ENCODE results near the gene LILRB5. TPM values are rescaled to one million over a fixed set of nuclear protein-coding genes. Genes with fewer than 3 reads are reported as not detected.
"Not testable (repeated sequence)": the region's sequence is repeated elsewhere in the genome, so short reads cannot be mapped to it uniquely, and the experiment has no call there.

LILRB5 gene
- total and polyA plus RNA-seq, 2 donors, result 4.2 to 5.6 TPM

DNA sequence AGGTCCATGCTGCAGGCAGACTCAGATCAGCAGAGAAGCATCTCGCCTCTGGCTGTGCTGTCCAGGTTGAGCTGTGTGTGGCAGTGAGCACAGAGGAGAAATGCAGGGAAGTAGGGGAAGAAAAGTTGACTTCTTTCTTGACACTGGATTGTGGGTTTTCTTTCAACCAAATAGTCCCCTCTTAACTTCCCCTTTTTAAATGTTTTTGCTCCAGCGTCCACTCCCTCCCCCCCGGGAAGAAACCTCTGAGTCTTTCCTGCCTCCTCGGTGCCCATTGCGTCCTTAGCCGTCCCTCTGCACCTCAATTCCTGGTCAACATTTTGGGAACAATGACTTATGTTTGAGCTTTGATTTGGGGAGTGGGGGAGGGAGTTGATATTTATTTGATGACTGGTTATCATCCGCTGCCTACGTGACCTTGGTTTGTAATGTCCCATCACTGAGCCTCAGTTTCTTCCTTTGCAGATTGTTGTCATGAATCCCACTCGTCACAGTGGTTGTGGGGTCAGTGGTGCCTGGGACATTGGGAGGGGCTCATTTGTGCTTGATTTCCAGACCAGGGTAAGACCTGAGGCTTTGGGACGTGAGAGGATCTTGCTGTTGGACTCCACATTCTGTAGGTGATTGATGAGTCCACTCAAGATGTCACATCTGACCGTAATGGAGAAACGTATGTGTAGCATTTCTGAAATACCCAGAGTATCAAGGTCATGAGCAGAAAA lies 24.1 kb upstream of the LILRB5 start, which contains the start of gene LILRB2:
TSS of gene LILRB2 (minus strand) at position 104 of the 722 bp plus-strand sequence. CDS start 614 bp downstream, outside the sequence.
- Histone ChIP-seq H3K4me3 (ENCODE audit: low read depth, low read length) (no peak within 1 kb of the TSS), H3K27ac (ENCODE audit: low read depth) (no peak within 1 kb of the TSS)

DNA sequence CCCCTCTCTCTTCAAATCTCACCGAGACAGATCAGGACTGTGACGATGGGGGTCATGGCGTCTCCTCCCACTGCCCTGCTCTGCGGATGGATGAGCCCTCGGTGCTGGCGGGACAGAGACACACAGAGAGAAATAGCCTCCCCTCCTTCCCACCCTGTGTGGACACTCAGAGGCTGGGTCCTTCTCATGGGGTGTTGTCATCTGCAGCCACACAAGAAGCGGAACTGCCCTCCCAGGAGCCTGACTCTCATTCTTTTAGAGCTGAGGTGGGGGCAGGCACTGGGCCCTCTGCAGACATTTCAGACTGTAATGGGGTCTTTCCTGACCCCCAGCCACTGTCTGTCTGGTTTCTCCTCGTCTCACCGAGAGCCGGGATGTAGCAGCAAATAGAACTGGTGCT lies 23.4 kb upstream of the LILRB5 start:
- H3K36me3 ChIP-seq (ENCODE audit: insufficient read depth); H3K4me3 ChIP-seq (ENCODE audit: low read depth, low read length); DNase-seq (ENCODE audit: extremely low spot score); H3K4me1 ChIP-seq (ENCODE audit: insufficient read depth); H3K27ac ChIP-seq (ENCODE audit: low read depth): not testable (repeated sequence)
- 62% methylated on average over 10 of the region's 10 CpGs for WGBS

More for the DNA sequence above, 24.1 kb upstream of the LILRB5 start, which contains the start of gene LILRB2:
- WGBS, result 72% methylated on average over 12 of the region's 12 CpGs
- Histone ChIP-seq H3K4me1 (ENCODE audit: insufficient read depth) (no peaks in the 10 kb centered on the region), H3K36me3 (ENCODE audit: insufficient read depth) (no peaks in the 10 kb centered on the region)
- DNase-seq (ENCODE audit: extremely low spot score), result no peak

DNA sequence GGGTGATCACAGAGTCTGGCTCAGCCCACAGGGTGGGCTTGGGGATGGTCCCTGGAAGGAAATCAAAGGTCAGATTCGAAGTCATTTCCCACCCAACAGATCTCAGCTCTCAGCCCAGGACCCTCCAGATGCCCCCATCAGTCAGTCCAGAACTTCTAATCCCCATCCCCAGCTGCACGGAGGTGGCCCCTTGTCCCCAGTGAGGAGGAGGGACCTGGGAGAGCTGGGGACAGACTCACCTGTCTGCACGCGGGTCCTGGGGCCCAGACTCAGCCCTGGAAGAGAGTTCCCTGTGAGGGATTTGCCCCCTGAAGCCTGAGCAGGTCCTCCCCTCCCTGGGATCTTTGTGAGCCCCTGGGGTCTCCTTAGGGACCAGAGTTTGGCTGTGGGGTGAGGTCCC lies 23.0 kb upstream of the LILRB5 start:
- not testable (repeated sequence) for H3K4me3 ChIP-seq (ENCODE audit: low read depth, low read length); H3K36me3 ChIP-seq (ENCODE audit: insufficient read depth); H3K27ac ChIP-seq (ENCODE audit: low read depth); H3K4me1 ChIP-seq (ENCODE audit: insufficient read depth); DNase-seq (ENCODE audit: extremely low spot score)
- 28% methylated on average over 4 of the region's 4 CpGs for WGBS

DNA sequence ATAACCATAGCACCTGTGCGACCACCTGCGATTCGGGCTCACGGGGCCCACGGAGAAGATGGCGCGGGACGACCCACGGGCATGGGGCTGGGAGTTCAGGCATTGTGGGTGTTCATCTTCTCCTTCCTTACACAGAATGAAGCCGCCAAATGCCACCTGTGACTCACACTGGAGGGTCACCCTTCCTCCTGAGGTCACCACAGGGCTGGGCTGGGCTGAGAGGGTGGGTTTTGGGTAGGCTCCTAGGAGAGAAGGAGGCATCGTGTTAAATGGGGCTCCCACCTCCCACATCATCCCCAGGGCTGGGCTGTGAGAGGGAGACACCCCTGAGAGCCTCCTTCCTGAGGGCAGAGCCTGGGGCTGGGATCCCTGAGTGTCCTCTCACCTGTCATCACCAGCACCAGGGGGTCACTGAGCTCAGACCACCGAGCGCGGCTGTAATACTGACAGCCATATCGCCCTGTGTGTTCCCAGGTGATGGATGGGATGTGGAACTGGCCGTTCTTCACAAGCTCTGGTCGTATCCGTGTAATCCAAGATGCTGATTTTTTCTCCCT lies 22.4 kb upstream of the LILRB5 start:
- Histone ChIP-seq H3K4me1 (ENCODE audit: insufficient read depth) (no peaks in the 10 kb centered on the region), H3K4me3 (ENCODE audit: low read depth, low read length) (no peak overlapping the region), H3K36me3 (ENCODE audit: insufficient read depth) (no peaks in the 10 kb centered on the region), H3K27ac (ENCODE audit: low read depth) (no peak overlapping the region)
- 85% methylated on average over 18 of the region's 18 CpGs for WGBS
- no peak for DNase-seq (ENCODE audit: extremely low spot score)

DNA sequence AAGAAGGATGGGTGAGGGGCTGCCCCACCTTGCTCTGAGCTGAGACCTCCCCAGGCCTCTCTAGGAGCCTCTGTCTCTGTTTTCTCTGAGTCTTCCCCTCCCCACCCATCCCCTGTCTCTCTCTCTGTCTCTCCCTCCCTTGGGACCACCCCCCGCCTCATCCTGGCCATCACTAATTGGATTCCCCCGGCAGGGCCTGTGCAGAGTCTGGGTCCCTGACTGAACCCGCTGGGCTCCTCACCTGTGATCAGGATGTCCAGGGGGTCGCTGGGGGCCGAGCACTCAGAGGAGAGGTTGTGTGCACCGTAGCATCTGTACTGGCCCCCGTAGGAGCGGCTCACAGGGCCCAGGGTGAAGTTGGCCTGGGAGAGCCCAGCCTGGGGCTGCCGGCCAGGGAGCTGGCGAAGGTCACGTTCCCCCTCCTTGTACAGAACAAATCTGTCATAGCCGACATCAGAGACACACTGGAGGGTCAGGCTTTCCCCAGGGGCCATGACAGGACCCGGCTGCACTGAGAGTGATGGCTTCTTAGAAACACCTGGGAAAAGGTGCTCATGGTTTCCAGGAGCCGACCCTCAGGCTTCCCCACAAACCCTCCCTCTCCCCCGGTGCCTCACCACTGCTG lies 21.6 kb upstream of the LILRB5 start:
- H3K27ac ChIP-seq (ENCODE audit: low read depth); DNase-seq (ENCODE audit: extremely low spot score); H3K4me3 ChIP-seq (ENCODE audit: low read depth, low read length); H3K36me3 ChIP-seq (ENCODE audit: insufficient read depth); H3K4me1 ChIP-seq (ENCODE audit: insufficient read depth): not testable (repeated sequence)
- WGBS, result 73% methylated on average over 15 of the region's 15 CpGs

DNA sequence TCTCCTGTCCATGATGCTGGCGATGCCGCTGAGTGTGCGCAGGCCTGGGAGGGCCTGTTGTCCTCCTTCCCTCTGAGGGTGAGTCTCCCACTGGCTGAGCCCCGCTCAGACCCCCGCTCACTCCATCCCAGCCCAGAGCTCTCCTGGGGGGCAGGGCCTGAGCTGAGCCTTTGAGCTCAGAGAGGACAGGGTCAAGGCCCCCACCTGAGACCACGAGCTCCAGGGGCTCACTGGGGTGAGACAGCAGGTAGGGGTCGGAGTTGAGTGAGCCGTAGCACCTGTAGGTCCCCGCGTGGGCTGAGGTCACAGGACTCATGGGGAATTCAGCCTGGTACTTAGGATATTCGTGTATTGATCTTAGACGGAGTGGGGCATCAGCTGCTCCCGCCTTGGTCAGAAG lies 21.0 kb upstream of the LILRB5 start:
- H3K4me3 ChIP-seq (ENCODE audit: low read depth, low read length); DNase-seq (ENCODE audit: extremely low spot score); H3K4me1 ChIP-seq (ENCODE audit: insufficient read depth); H3K27ac ChIP-seq (ENCODE audit: low read depth); H3K36me3 ChIP-seq (ENCODE audit: insufficient read depth): not testable (repeated sequence)
- 83% methylated on average over 13 of the region's 13 CpGs for WGBS

DNA sequence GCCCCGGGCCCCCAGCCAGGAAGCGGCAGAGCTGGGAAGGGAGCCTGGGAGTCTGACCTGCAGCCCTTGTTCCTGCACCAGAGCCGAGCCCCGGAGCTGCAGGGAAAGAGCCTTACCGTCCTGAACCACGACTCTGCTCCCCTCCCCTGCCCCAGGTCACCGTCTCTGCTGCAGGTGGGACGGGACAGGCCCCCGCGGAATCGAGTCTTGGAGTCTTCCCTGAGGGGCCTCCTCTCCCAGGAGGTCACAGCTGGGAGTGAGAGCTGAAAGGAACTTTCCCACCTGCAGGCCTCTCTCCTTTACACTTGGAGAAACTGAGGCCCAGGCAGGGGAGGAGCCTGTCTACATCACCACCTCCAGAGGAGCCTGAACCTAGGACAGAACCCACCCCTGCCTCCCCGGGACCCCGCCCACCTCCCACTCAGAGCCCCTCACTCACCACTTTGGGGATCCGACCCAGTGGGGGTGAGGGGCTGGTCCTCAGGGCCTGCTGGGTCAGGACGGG lies 20.1 kb upstream of the LILRB5 start:
- H3K4me3 ChIP-seq (ENCODE audit: low read depth, low read length); DNase-seq (ENCODE audit: extremely low spot score); H3K4me1 ChIP-seq (ENCODE audit: insufficient read depth); H3K36me3 ChIP-seq (ENCODE audit: insufficient read depth); H3K27ac ChIP-seq (ENCODE audit: low read depth): not testable (repeated sequence)
- 67% methylated on average over 14 of the region's 15 CpGs for WGBS

DNA sequence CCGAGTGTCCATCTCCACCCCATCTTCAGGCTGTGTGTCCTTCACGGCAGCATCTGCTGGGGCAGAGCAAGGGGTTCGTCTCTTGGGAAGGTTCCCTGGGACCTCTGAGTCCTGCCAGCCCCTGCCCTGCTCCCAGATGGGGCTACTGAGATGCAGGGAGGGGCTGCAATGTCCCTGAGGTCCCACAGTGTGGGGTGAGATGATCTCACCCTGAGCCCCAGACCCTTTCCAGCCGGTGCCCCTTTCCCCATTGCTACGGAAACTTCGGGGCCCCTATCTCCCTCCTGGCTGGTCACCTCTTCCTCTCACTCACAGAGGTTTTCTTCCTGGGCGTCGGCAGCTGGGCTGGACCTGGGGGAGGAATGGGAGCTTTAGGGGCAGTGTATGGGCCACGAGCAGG lies 18.9 kb upstream of the LILRB5 start:
- 53% methylated on average over 9 of the region's 9 CpGs for WGBS
- no peak overlapping the region for H3K4me3 ChIP-seq (ENCODE audit: low read depth, low read length)
- no peak overlapping the region for H3K27ac ChIP-seq (ENCODE audit: low read depth)
- H3K4me1 ChIP-seq (ENCODE audit: insufficient read depth), result no peaks in the 10 kb centered on the region
- DNase-seq (ENCODE audit: extremely low spot score), result no peak
- no peaks in the 10 kb centered on the region for H3K36me3 ChIP-seq (ENCODE audit: insufficient read depth)

DNA sequence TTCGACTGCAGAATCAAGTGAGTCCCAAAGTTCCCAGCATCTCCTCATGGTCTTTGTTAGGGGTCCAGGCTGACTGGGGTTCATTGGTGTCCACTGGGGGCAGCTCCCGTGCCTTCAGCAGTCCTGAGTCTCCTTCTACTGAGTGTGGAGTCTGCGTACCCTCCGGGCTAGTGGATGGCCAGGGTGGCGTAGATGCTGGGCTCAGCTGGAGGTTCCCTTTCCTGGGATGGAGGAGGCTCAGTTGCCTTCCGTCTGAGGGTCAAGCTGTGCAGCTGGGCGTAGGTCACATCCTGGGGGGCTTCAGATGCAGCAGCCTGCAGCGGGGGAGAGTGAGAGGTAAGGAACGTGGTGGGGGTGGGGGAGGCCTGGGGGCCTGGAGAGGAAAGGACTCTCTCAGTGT lies 17.4 kb upstream of the LILRB5 start:
- H3K4me3 ChIP-seq (ENCODE audit: low read depth, low read length); H3K27ac ChIP-seq (ENCODE audit: low read depth); H3K36me3 ChIP-seq (ENCODE audit: insufficient read depth); H3K4me1 ChIP-seq (ENCODE audit: insufficient read depth); DNase-seq (ENCODE audit: extremely low spot score): not testable (repeated sequence)
- 64% methylated on average over 9 of the region's 9 CpGs for WGBS

DNA sequence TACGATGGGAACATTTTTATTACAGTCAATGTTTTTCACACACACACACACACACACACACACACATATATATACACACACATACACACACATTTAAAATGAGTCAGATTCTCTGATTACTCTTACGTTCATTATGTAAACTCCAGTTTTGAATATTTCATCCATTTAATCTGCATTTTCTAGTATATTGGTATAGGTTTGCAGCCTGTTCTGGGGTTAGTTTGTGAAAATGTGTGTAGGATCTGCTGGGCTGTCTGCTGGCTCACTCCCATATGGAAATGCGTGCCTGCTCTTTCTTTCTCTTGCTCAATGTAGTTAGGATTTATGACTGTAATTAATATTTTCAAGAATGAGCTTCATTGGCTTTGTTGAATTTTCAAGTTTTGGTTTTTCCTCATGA lies 16.7 kb upstream of the LILRB5 start:
- Histone ChIP-seq H3K4me3 (ENCODE audit: low read depth, low read length) (no peak overlapping the region), H3K4me1 (ENCODE audit: insufficient read depth) (no peaks in the 10 kb centered on the region), H3K27ac (ENCODE audit: low read depth) (no peak overlapping the region), H3K36me3 (ENCODE audit: insufficient read depth) (no peaks in the 10 kb centered on the region)
- DNase-seq (ENCODE audit: extremely low spot score), result no peak
- WGBS, result 56% methylated on average over 3 of the region's 3 CpGs

DNA sequence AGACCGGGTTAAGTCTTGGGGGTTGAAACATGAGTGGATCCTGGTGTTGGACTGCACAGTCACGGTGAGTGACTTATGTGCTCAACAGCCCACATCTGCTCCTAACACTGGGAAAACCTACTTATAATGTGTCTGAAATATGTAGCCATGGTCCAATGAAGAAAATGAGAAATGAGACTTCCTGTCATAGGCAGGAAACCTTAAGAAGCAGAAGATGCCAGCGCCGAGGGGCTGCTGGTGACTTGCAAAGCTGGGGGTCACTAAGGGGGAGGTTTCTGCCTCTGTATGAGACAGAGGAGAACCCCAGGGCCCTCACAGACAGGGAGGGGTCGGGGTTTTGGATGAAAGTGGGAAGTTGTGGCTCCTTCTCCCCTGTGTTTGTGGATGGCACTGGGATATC lies 15.1 kb upstream of the LILRB5 start:
- not testable (repeated sequence) for DNase-seq (ENCODE audit: extremely low spot score); H3K4me1 ChIP-seq (ENCODE audit: insufficient read depth); H3K27ac ChIP-seq (ENCODE audit: low read depth); H3K36me3 ChIP-seq (ENCODE audit: insufficient read depth); H3K4me3 ChIP-seq (ENCODE audit: low read depth, low read length)
- 60% methylated on average over 5 of the region's 5 CpGs for WGBS

DNA sequence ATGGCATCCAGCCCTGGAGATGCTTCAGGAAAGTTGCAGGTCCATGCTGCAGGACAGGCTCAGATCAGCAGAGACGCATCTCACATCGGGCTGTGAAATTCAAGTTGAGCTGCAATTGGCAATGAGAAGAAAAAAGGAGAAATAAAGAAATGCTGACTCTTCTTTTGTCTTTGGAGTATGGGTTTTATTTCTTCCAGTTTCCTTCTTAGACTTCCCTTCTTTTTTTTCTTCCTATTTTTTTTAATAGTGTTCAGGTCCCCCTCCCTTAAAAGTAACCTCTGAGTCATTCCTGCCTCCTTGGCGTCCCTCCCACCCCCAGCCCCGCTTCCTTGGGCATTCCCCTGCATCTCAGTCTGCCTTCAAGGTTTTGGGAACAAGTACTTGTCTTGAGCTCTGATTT lies 14.5 kb upstream of the LILRB5 start:
- not testable (repeated sequence) for DNase-seq (ENCODE audit: extremely low spot score); H3K4me3 ChIP-seq (ENCODE audit: low read depth, low read length)

DNA sequence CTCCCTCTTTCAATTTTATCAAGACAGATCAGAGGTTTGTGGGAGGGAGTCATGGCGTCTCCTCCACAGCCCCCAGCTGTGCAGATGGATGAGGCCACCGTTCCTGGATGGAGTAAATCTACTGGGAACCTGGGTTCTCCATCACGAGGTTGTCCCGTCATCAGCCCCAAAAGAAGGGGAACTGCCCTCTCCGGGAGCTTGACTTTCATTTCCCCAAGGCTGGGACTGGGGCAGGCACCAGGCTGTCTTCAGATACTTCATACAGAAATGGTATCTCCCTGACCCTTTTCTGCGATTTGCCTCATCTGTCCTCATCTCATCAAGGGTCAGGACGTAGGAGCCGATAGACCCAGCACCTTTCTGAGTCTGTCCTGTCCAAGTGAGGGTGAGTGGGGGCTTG lies 14.0 kb upstream of the LILRB5 start:
- Histone ChIP-seq H3K27ac (ENCODE audit: low read depth) (no peak overlapping the region), H3K36me3 (ENCODE audit: insufficient read depth) (no peaks in the 10 kb centered on the region), H3K4me1 (ENCODE audit: insufficient read depth) (no peaks in the 10 kb centered on the region), H3K4me3 (ENCODE audit: low read depth, low read length) (no peak overlapping the region)
- DNase-seq (ENCODE audit: extremely low spot score), result no peak
- 73% methylated on average over 8 of the region's 8 CpGs for WGBS

More for the DNA sequence above, 14.5 kb upstream of the LILRB5 start:
- not testable (repeated sequence) for H3K36me3 ChIP-seq (ENCODE audit: insufficient read depth); H3K4me1 ChIP-seq (ENCODE audit: insufficient read depth); H3K27ac ChIP-seq (ENCODE audit: low read depth)
- 63% methylated on average over 4 of the region's 4 CpGs for WGBS

DNA sequence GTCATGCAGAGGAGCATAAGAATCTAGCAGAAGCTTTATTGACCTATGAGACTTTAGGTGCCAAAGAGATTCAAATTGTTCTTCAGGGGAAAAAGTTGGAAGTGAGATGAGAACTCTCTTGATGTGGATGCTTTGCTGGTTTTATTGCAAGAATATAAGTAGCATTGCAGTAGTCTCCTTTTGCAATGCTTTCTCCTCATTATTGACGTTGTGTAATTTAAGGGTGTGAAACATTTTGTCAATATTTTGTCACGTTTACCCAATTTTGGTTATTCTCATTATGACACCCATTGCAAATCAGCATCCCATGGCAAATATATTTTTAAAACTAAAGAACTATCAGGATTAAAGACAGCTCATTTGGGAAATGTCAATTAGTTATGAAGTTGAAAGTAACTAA lies 11.9 kb upstream of the LILRB5 start:
- H3K4me1 ChIP-seq (ENCODE audit: insufficient read depth), result no peaks in the 10 kb centered on the region
- WGBS, result 56% methylated on average over 2 of the region's 2 CpGs
- no peak overlapping the region for H3K4me3 ChIP-seq (ENCODE audit: low read depth, low read length)
- no peak for DNase-seq (ENCODE audit: extremely low spot score)
- no peak overlapping the region for H3K27ac ChIP-seq (ENCODE audit: low read depth)
- H3K36me3 ChIP-seq (ENCODE audit: insufficient read depth), result no peaks in the 10 kb centered on the region
